ENCODE data around the gene SPSB3.

- no peak for TF ChIP-seq CTCF (tag by site-specific recombination; IDR thresholded peaks at IDR 0.05)
- no peak for TF ChIP-seq ZNF121 (tag by site-specific recombination; IDR thresholded peaks at IDR 0.05)
- TF ChIP-seq ZNF274 (IDR thresholded peaks at IDR 0.05; ENCODE audit: low read length): no peak
- no peak for TF ChIP-seq ZNF274 (tag by site-specific recombination; IDR thresholded peaks at IDR 0.05; ENCODE audit: borderline replicate concordance)
- no peak for TF ChIP-seq ZNF23 (tag by site-specific recombination; IDR thresholded peaks at IDR 0.05; ENCODE audit: borderline replicate concordance)
Observed at GRCh38 chr16:1792836-1793577, 10.6 kb upstream of the SPSB3 start.
